Ishikawa (cell line): ENCODE results near the gene ABCC8.

ENCODE experiments used
- CEBPB ChIP-seq: IDR thresholded peaks from 2 replicates; pipeline ENCODE4 v1.6.1; 2012
- CREB1 ChIP-seq: IDR thresholded peaks from 2 replicates; pipeline ENCODE4 v1.6.1; 2012; ENCODE audit warnings: low read depth
- EGR1 ChIP-seq: IDR thresholded peaks from 2 replicates; pipeline ENCODE4 v1.6.1; 2012
- EP300 ChIP-seq: IDR thresholded peaks from 2 replicates; pipeline ENCODE4 v1.6.1; 2012; ENCODE audit warnings: borderline replicate concordance
- FOXM1 ChIP-seq: IDR thresholded peaks from 2 replicates; pipeline ENCODE4 v1.6.1; 2012; ENCODE audit warnings: low read depth, borderline replicate concordance
- NFIC ChIP-seq: IDR thresholded peaks from 2 replicates; pipeline ENCODE4 v1.6.1; 2012
- RAD21 ChIP-seq: IDR thresholded peaks from 2 replicates; pipeline ENCODE4 v1.6.1; 2012; ENCODE audit warnings: low read depth
- REST ChIP-seq: IDR thresholded peaks from 2 replicates; pipeline ENCODE4 v1.6.1; 2012; ENCODE audit warnings: low read depth, mild to moderate bottlenecking
- TAF1 ChIP-seq: IDR thresholded peaks from 2 replicates; pipeline ENCODE4 v1.6.1; 2012; ENCODE audit warnings: low read depth, mild to moderate bottlenecking
- TCF12 ChIP-seq: IDR thresholded peaks from 2 replicates; pipeline ENCODE4 v1.6.1; 2012; ENCODE audit warnings: low read depth
- TEAD4 ChIP-seq: IDR thresholded peaks from 2 replicates; pipeline ENCODE4 v1.6.1; 2012
- YY1 ChIP-seq: IDR thresholded peaks from 2 replicates; pipeline ENCODE4 v1.6.1; 2012; ENCODE audit warnings: low read depth
- ZBTB7A ChIP-seq: IDR thresholded peaks from 2 replicates; pipeline ENCODE4 v1.6.1; 2012; ENCODE audit warnings: low read depth
- TF ChIP-seq, protein P1 (sequence below): IDR thresholded peaks from 2 replicates; pipeline ENCODE4 v1.6.1; 2012
- TF ChIP-seq, protein P2 (sequence below): IDR thresholded peaks from 2 replicates; pipeline ENCODE4 v1.6.1; 2012

ABCC8 gene

GRCh38 chr11:17406818-17407149 lies 69.9 kb downstream of the ABCC8 start:
- TF ChIP-seq, protein P1, sequence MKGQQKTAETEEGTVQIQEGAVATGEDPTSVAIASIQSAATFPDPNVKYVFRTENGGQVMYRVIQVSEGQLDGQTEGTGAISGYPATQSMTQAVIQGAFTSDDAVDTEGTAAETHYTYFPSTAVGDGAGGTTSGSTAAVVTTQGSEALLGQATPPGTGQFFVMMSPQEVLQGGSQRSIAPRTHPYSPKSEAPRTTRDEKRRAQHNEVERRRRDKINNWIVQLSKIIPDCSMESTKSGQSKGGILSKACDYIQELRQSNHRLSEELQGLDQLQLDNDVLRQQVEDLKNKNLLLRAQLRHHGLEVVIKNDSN, result no peak
- TF ChIP-seq, protein P2, sequence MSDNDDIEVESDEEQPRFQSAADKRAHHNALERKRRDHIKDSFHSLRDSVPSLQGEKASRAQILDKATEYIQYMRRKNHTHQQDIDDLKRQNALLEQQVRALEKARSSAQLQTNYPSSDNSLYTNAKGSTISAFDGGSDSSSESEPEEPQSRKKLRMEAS, result no peak
- no peak for TF ChIP-seq RAD21
- TF ChIP-seq TAF1, result no peak
- no peak for TF ChIP-seq ZBTB7A
- no peak for TF ChIP-seq YY1
- TF ChIP-seq NFIC, result no peak
- TF ChIP-seq EGR1, result no peak
- TF ChIP-seq EP300, result no peak
- no peak for TF ChIP-seq CEBPB
- no peak for TF ChIP-seq TCF12
- no peak for TF ChIP-seq CREB1
- no peak for TF ChIP-seq REST
- no peak for TF ChIP-seq FOXM1
- TF ChIP-seq TEAD4, result no peak

DNA sequence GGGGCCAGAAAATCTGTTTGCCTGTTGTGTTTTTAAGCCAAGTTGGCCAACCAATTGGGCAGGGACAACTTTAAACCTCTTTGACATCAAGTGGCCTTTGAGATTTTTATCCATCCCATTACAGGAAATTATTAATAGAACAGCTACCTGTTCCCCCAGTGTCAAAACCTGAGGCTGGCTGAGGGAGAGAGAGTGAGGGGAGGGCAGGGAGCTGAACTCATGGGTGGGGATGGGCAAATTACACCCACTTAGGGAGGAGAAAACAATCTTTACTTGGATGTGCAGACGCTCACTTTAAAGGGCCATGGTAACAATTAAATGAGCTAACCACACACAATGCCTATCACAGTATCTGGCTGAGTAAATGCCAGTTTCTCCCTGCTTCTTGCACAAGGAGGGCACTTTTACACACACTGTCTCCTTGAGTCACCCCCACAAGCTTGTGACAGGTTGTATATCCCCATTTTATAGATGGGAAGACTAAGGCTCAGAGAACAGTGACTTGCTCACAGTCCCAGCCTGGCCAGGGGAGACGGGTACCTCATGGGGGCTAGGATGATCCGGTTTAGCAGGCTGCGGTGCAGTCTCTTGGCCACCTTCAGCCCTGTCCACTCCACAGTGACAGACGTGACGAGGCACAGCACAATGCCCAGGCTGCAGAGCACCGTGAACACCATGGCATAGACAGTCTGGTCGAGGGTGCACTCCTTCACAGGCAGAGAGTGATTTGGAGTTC lies 70.4 kb downstream of the ABCC8 start:
- TF ChIP-seq CEBPB (no peak), YY1 (no peak), TEAD4 (no peak), ZBTB7A (no peak), EGR1 (no peak), CREB1 (no peak), NFIC (no peak), RAD21 (no peak), REST (no peak)
- TF ChIP-seq, protein P1, result no peak

GRCh38 chr11:17405232-17406005 lies 71.2 kb downstream of the ABCC8 start:
- no peak for TF ChIP-seq CREB1
- no peak for TF ChIP-seq TEAD4
- TF ChIP-seq REST, result no peak
- TF ChIP-seq, protein P1, result no peak
- no peak for TF ChIP-seq RAD21
- no peak for TF ChIP-seq FOXM1
- no peak for TF ChIP-seq NFIC
- no peak for TF ChIP-seq ZBTB7A
- TF ChIP-seq, protein P2, result no peak
- TF ChIP-seq EGR1, result no peak
